ENCODE results near the gene MMS19. TPM values are rescaled to one million over a fixed set of nuclear protein-coding genes. Genes with fewer than 3 reads are reported as not detected.

MMS19 gene
- total RNA-seq, 4 donors from 2014 or later, result 64.7 to 85.7 (median 75.2) TPM

GRCh38 chr10:97515271-97515978 is 17.2 kb upstream of the MMS19 start:
- H3K9me3 ChIP-seq, result no peaks in the 10 kb centered on the region
- no peak for TF ChIP-seq CTCF (IDR thresholded peaks at IDR 0.05)
- TF ChIP-seq POLR2A (IDR thresholded peaks at IDR 0.05), result no peak
- H3K27ac ChIP-seq, result no peak overlapping the region
- H3K36me3 ChIP-seq, result no peaks in the 10 kb centered on the region
- intact Hi-C loops (cut with DNase I), result no loop called here
- no peak overlapping the region for H3K4me3 ChIP-seq (replicated peaks in 1 of 3)
- no peaks in the 10 kb centered on the region for H3K27me3 ChIP-seq
- WGBS, 2 donors, result 83 to 93% methylated on average over 7 to 10 of the region's 10 CpGs
- no peak for DNase-seq
- peaks cover 1 to 40% of the 10 kb centered on the region in 2 donors for H3K4me1 ChIP-seq

GRCh38 chr10:97514344-97514743 is 16.1 kb upstream of the MMS19 start:
- H3K27me3 ChIP-seq, result no peaks in the 10 kb centered on the region
- no peak for TF ChIP-seq CTCF (IDR thresholded peaks at IDR 0.05)
- no peak for TF ChIP-seq POLR2A (IDR thresholded peaks at IDR 0.05)
- H3K9me3 ChIP-seq, result no peaks in the 10 kb centered on the region
- peaks cover 0 to 33% of the 10 kb centered on the region in 2 donors for H3K4me1 ChIP-seq
- no peak overlapping the region for H3K27ac ChIP-seq
- 76 to 83% methylated on average over 10 of the region's 10 CpGs for WGBS, 2 donors
- no peak for DNase-seq
- intact Hi-C loops (cut with DNase I), result no loop called here
- H3K36me3 ChIP-seq, result no peaks in the 10 kb centered on the region
- no peak overlapping the region for H3K4me3 ChIP-seq (replicated peaks in 1 of 3)

- no peak overlapping the region for H3K27ac ChIP-seq
- H3K4me3 ChIP-seq (replicated peaks in 1 of 3), result no peak overlapping the region
- no peaks in the 10 kb centered on the region for H3K36me3 ChIP-seq
- no peak for DNase-seq
- H3K27me3 ChIP-seq, result no peaks in the 10 kb centered on the region
- intact Hi-C loops (cut with DNase I), result no loop called here
- H3K9me3 ChIP-seq, result no peaks in the 10 kb centered on the region
- H3K4me1 ChIP-seq, result peaks cover 0 to 27% of the 10 kb centered on the region in 2 donors
- no peak for TF ChIP-seq POLR2A (IDR thresholded peaks at IDR 0.05)
- no peak for TF ChIP-seq CTCF (IDR thresholded peaks at IDR 0.05)
- 77 to 90% methylated on average over 1 of the region's 1 CpG for WGBS, 2 donors
These were observed 14.8 kb upstream of the MMS19 start for GRCh38 chr10:97512993-97513392.

GRCh38 chr10:97511711-97512440 is 13.7 kb upstream of the MMS19 start:
- H3K27me3 ChIP-seq, result no peaks in the 10 kb centered on the region
- H3K4me1 ChIP-seq, result peaks cover 0 to 19% of the 10 kb centered on the region in 2 donors
- TF ChIP-seq POLR2A (IDR thresholded peaks at IDR 0.05) (no peak), CTCF (IDR thresholded peaks at IDR 0.05) (no peak)
- intact Hi-C loops (cut with DNase I), result no loop called here
- no peaks in the 10 kb centered on the region for H3K9me3 ChIP-seq
- 72 to 79% methylated on average over 3 of the region's 3 CpGs for WGBS, 2 donors
- H3K27ac ChIP-seq, result no peak overlapping the region
- H3K36me3 ChIP-seq, result no peaks in the 10 kb centered on the region
- no peak for DNase-seq
- H3K4me3 ChIP-seq (replicated peaks in 1 of 3), result no peak overlapping the region

- H3K4me3 ChIP-seq (replicated peaks in 1 of 3), result no peak overlapping the region
- peaks cover 0 to 17% of the 10 kb centered on the region in 2 donors for H3K4me1 ChIP-seq
- no peak for TF ChIP-seq POLR2A (IDR thresholded peaks at IDR 0.05)
- TF ChIP-seq CTCF (IDR thresholded peaks at IDR 0.05), result no peak
- intact Hi-C loops (cut with DNase I), result no loop called here
- H3K27me3 ChIP-seq, result no peaks in the 10 kb centered on the region
- no peaks in the 10 kb centered on the region for H3K36me3 ChIP-seq
- no peak overlapping the region for H3K27ac ChIP-seq
- whole genome bisulfite sequencing, 2 donors, result 88 to 94% methylated on average over 4 of the region's 4 CpGs
- no peaks in the 10 kb centered on the region for H3K9me3 ChIP-seq
- DNase-seq, result no peak
These were observed 12.5 kb upstream of the MMS19 start for GRCh38 chr10:97510686-97511085.

Measured in thyroid gland (tissue), 4 donors.